ENCODE results near the gene POFUT2. TPM values are rescaled to one million over a fixed set of nuclear protein-coding genes. Genes with fewer than 3 reads are reported as not detected.

The POFUT2 gene
- total RNA-seq, 2 experiments from 2014 or later = 17.0 to 20.5 TPM

DNA sequence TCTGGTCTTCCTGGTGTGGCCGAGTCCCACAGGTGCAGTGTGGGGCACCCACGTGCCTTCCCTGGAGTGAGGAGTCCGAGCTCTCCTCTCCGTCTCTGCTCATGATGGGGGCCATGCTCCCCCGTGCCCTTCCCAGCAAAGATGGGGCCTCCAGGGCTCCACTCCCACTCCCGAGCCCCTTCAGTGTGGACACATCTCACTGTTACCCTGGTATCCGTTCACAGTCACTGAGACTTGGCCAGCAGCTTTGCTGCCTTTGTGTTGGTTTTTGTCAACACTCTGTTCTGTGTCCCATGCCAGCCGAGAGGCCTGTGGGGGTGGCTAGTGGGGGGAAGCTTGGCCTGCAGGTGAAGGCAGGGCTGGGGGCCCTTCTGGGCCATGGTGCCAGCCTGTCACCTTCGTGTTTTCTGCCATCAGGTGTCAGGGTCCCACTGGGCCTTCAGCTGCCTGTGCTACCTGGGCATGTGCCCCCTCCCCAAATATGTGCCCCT, 46.9 kb upstream of the POFUT2 start:
- Histone ChIP-seq H3K4me3 (ENCODE audit: low read depth, low read length, poor library complexity, severe bottlenecking) (no peak overlapping the region), H3K4me2 (ENCODE audit: low read length) (no peak overlapping the region), H3K9me2 (ENCODE audit: insufficient read depth, low read length) (no peaks in the 10 kb centered on the region), H3K79me2 (ENCODE audit: insufficient read depth, low read depth, low read length) (no peaks in the 10 kb centered on the region), H3K36me3 (ENCODE audit: insufficient read depth, low read length) (no peaks in the 10 kb centered on the region), H2AFZ (ENCODE audit: low read length) (no peak overlapping the region), H3K27ac (ENCODE audit: low read depth, low read length, poor library complexity, severe bottlenecking) (no peak overlapping the region), H3K9me3 (ENCODE audit: low read length) (no peaks in the 10 kb centered on the region), H4K20me1 (ENCODE audit: insufficient read depth, low read length) (no peaks in the 10 kb centered on the region), H3K4me1 (ENCODE audit: insufficient read depth, low read length, poor library complexity, severe bottlenecking) (no peaks in the 10 kb centered on the region)
- ChIA-PET CTCF (ENCODE audit: unreplicated experiment) (no interaction called here), POLR2A (no interaction called here)
- BruUV-seq (replicated peaks) = no TSS peak
- DNase-seq (ENCODE audit: low spot score) = no peak
- TF ChIP-seq CTCF (conservative IDR thresholded peaks at IDR 0.05; ENCODE audit: low read length) = no peak
- no peak for TF ChIP-seq EZH2phosphoT487 (IDR thresholded peaks at IDR 0.05; ENCODE audit: borderline replicate concordance, low read depth, low read length)
- intact Hi-C loops (cut with micrococcal nuclease; ENCODE audit: unreplicated experiment) = no loop called here

GRCh38 chr21:45334134-45334533, 46.4 kb upstream of the POFUT2 start:
- Histone ChIP-seq H3K79me2 (ENCODE audit: insufficient read depth, low read depth, low read length) (no peaks in the 10 kb centered on the region), H3K4me3 (ENCODE audit: low read depth, low read length, poor library complexity, severe bottlenecking) (no peak overlapping the region), H3K4me1 (ENCODE audit: insufficient read depth, low read length, poor library complexity, severe bottlenecking) (no peaks in the 10 kb centered on the region), H2AFZ (ENCODE audit: low read length) (no peak overlapping the region), H3K4me2 (ENCODE audit: low read length) (no peak overlapping the region), H3K36me3 (ENCODE audit: insufficient read depth, low read length) (no peaks in the 10 kb centered on the region), H3K9me3 (ENCODE audit: low read length) (no peaks in the 10 kb centered on the region), H3K27ac (ENCODE audit: low read depth, low read length, poor library complexity, severe bottlenecking) (no peak overlapping the region), H4K20me1 (ENCODE audit: insufficient read depth, low read length) (no peaks in the 10 kb centered on the region), H3K9me2 (ENCODE audit: insufficient read depth, low read length) (no peaks in the 10 kb centered on the region)
- no peak for TF ChIP-seq EZH2phosphoT487 (IDR thresholded peaks at IDR 0.05; ENCODE audit: borderline replicate concordance, low read depth, low read length)
- TF ChIP-seq CTCF (conservative IDR thresholded peaks at IDR 0.05; ENCODE audit: low read length) = no peak
- POLR2A ChIA-PET = no interaction called here
- DNase-seq (ENCODE audit: low spot score) = no peak
- intact Hi-C loops (cut with micrococcal nuclease; ENCODE audit: unreplicated experiment) = no loop called here
- BruUV-seq (replicated peaks) = no TSS peak
- CTCF ChIA-PET (ENCODE audit: unreplicated experiment) = no interaction called here

- no peak for DNase-seq (ENCODE audit: low spot score)
- Histone ChIP-seq H3K4me3 (ENCODE audit: low read depth, low read length, poor library complexity, severe bottlenecking) (no peak overlapping the region), H3K9me2 (ENCODE audit: insufficient read depth, low read length) (no peaks in the 10 kb centered on the region), H3K27ac (ENCODE audit: low read depth, low read length, poor library complexity, severe bottlenecking) (no peak overlapping the region), H3K4me1 (ENCODE audit: insufficient read depth, low read length, poor library complexity, severe bottlenecking) (no peaks in the 10 kb centered on the region), H3K4me2 (ENCODE audit: low read length) (no peak overlapping the region), H2AFZ (ENCODE audit: low read length) (no peak overlapping the region), H4K20me1 (ENCODE audit: insufficient read depth, low read length) (no peaks in the 10 kb centered on the region), H3K36me3 (ENCODE audit: insufficient read depth, low read length) (no peaks in the 10 kb centered on the region), H3K79me2 (ENCODE audit: insufficient read depth, low read depth, low read length) (no peaks in the 10 kb centered on the region), H3K9me3 (ENCODE audit: low read length) (no peaks in the 10 kb centered on the region)
- CTCF ChIA-PET (ENCODE audit: unreplicated experiment) = no interaction called here
- POLR2A ChIA-PET = no interaction called here
- TF ChIP-seq CTCF (conservative IDR thresholded peaks at IDR 0.05; ENCODE audit: low read length) (no peak), EZH2phosphoT487 (IDR thresholded peaks at IDR 0.05; ENCODE audit: borderline replicate concordance, low read depth, low read length) (no peak)
- no TSS peak for BruUV-seq (replicated peaks)
- intact Hi-C loops (cut with micrococcal nuclease; ENCODE audit: unreplicated experiment) = no loop called here
Observed at GRCh38 chr21:45333583-45334121, 46.0 kb upstream of the POFUT2 start.
